Stimulated activated naive CD8-positive, alpha-beta T cell treated with anti-CD3 and anti-CD28 coated beads, Interleukin-15, Interleukin-2, amounts not matched to agents 100 ng/mL and 50 ng/mL, for 24 hours (primary cell): ENCODE data around the gene MRPL24.

Experiments used
- H3K27ac Mint-ChIP-seq: one replicate; pipeline ENCODE4 v1.8.0; 2021; ENCODE audit warnings: mild to moderate bottlenecking, mixed read lengths
- H3K27me3 Mint-ChIP-seq: one replicate; pipeline ENCODE4 v1.8.0; 2021; ENCODE audit warnings: mixed read lengths
- H3K36me3 Mint-ChIP-seq: one replicate; pipeline ENCODE4 v1.8.0; 2021; ENCODE audit warnings: low read depth, mixed read lengths
- H3K4me1 Mint-ChIP-seq: one replicate; pipeline ENCODE4 v1.8.0; 2021; ENCODE audit warnings: low read depth, mixed read lengths
- H3K4me3 Mint-ChIP-seq: one replicate; pipeline ENCODE4 v1.8.0; 2021; ENCODE audit warnings: mild to moderate bottlenecking, mixed read lengths
- H3K9me3 Mint-ChIP-seq: one replicate; pipeline ENCODE4 v1.8.0; 2021; ENCODE audit warnings: mixed read lengths

Gene MRPL24

GRCh38 chr1:156689035-156689952 is 51.6 kb downstream of the MRPL24 start:
- Mint-ChIP-seq H3K36me3 (no peaks in the 10 kb centered on the region), H3K9me3 (no peaks in the 10 kb centered on the region), H3K4me1 (peaks cover 23% of the 10 kb centered on the region), H3K27ac (no peak overlapping the region), H3K27me3 (peaks cover 55% of the 10 kb centered on the region), H3K4me3 (no peak overlapping the region)
